Mesendoderm (in vitro differentiated cells): ENCODE results near the gene CD22.
A peak's percentile ranks its signal among the peaks of the same experiment; 100 is the strongest.

Source experiments
- DNase-seq: peaks from one replicate; pipeline ENCODE4 v3.0.0; 2013
- H2AK5ac ChIP-seq: 2 replicates; pipeline ENCODE4 v1.6.1; 2013; ENCODE audit warnings: low read length, inconsistent platforms
- H2BK120ac ChIP-seq: 2 replicates; pipeline ENCODE4 v1.6.1; 2013; ENCODE audit warnings: low read depth, mild to moderate bottlenecking, low read length, moderate library complexity, mixed read lengths
- H2BK15ac ChIP-seq: replicated peaks from 2 replicates; pipeline ENCODE4 v1.6.1; 2013; ENCODE audit warnings: low read depth, mild to moderate bottlenecking, moderate library complexity
- H2BK5ac ChIP-seq: 2 replicates; pipeline ENCODE4 v1.6.1; 2013; ENCODE audit warnings: low read length, inconsistent platforms
- H3K18ac ChIP-seq: 2 replicates; pipeline ENCODE4 v1.6.1; 2013; ENCODE audit warnings: mild to moderate bottlenecking, low read length, mixed read lengths
- H3K23ac ChIP-seq: one replicate; pipeline ENCODE4 v1.6.1; 2013; ENCODE audit warnings: low read length
- H3K27ac ChIP-seq: 2 replicates; pipeline ENCODE4 v1.5.1; 2013; ENCODE audit warnings: low read depth, mild to moderate bottlenecking, inconsistent platforms, low read length, moderate library complexity
- H3K27me3 ChIP-seq: 2 replicates; pipeline ENCODE4 v1.6.1; 2013; ENCODE audit warnings: low read length, control low read depth, mild to moderate bottlenecking, inconsistent platforms; ENCODE audit not compliant: insufficient read depth, poor library complexity
- H3K36me3 ChIP-seq: 2 replicates; pipeline ENCODE4 v1.6.1; 2013; ENCODE audit warnings: low read length, inconsistent platforms; ENCODE audit not compliant: control insufficient read depth, insufficient read depth
- H3K4ac ChIP-seq: one replicate; pipeline ENCODE4 v1.6.1; 2013; ENCODE audit warnings: low read depth, mild to moderate bottlenecking, low read length, moderate library complexity
- H3K4me1 ChIP-seq: 2 replicates; pipeline ENCODE4 v1.6.1; 2013; ENCODE audit warnings: low read depth, low read length, inconsistent platforms; ENCODE audit not compliant: control insufficient read depth
- H3K4me2 ChIP-seq: 2 replicates; pipeline ENCODE4 v1.6.1; 2013; ENCODE audit warnings: low read length
- H3K4me3 ChIP-seq: 2 replicates; pipeline ENCODE4 v1.5.1; 2013; ENCODE audit warnings: mild to moderate bottlenecking, low read length
- H3K56ac ChIP-seq: one replicate; pipeline ENCODE4 v1.6.1; 2013; ENCODE audit warnings: low read length
- H3K79me1 ChIP-seq: 2 replicates; pipeline ENCODE4 v1.6.1; 2013; ENCODE audit warnings: low read length, inconsistent platforms
- H3K79me2 ChIP-seq: 2 replicates; pipeline ENCODE4 v1.6.1; 2013; ENCODE audit warnings: mild to moderate bottlenecking, low read length; ENCODE audit not compliant: control insufficient read depth, insufficient read depth
- H3K9ac ChIP-seq: 2 replicates; pipeline ENCODE4 v1.6.1; 2013; ENCODE audit warnings: low read length, inconsistent platforms
- H4K5ac ChIP-seq: one replicate; pipeline ENCODE4 v1.6.1; 2013; ENCODE audit warnings: low read length
- H4K8ac ChIP-seq: one replicate; pipeline ENCODE4 v1.6.1; 2013; ENCODE audit warnings: low read depth, mild to moderate bottlenecking, control low read depth, low read length, moderate library complexity
- WGBS: extraction: QIAGEN DNeasy Blood & Tissue Kit; methylation state at CpG from one replicate; pipeline ENCODE4 v1.1.7; 2013; ENCODE audit warnings: low lambda C conversion rate, missing lambda C conversion rate; ENCODE audit not compliant: insufficient coverage; ENCODE audit errors: extremely low coverage; 5-methylcytosine and 5-hydroxymethylcytosine counted together

The CD22 gene

GRCh38 chr19:35351411-35352176, 22.6 kb downstream of the CD22 start:
- no peaks in the 10 kb centered on the region for H3K36me3 ChIP-seq
- H3K4me2 ChIP-seq = no peak overlapping the region
- H3K79me2 ChIP-seq = no peaks in the 10 kb centered on the region
- peak overlapping the region; percentile 25 for H3K56ac ChIP-seq
- no peak overlapping the region for H3K9ac ChIP-seq
- H2AK5ac ChIP-seq = no peak overlapping the region
- H3K27ac ChIP-seq = no peak overlapping the region
- no peak overlapping the region for H2BK120ac ChIP-seq
- H3K4ac ChIP-seq = no peak overlapping the region
- H2BK15ac ChIP-seq = no peak overlapping the region
- no peak overlapping the region for H3K23ac ChIP-seq
- no CpG with 5 or more reads among the region's 47 CpGs for WGBS
- no peaks in the 10 kb centered on the region for H3K27me3 ChIP-seq
- H3K79me1 ChIP-seq = no peaks in the 10 kb centered on the region
- no peak for DNase-seq
- H3K4me3 ChIP-seq = no peak overlapping the region
- no peak overlapping the region for H2BK5ac ChIP-seq
- H3K18ac ChIP-seq = no peak overlapping the region
- no peak overlapping the region for H4K5ac ChIP-seq
- H3K4me1 ChIP-seq = no peaks in the 10 kb centered on the region
- H4K8ac ChIP-seq = no peak overlapping the region

- H3K79me1 ChIP-seq = no peaks in the 10 kb centered on the region
- no peak overlapping the region for H4K8ac ChIP-seq
- H3K4me3 ChIP-seq = no peak overlapping the region
- peak overlapping the region; percentile 2 for H3K56ac ChIP-seq
- no peak overlapping the region for H2BK5ac ChIP-seq
- H3K36me3 ChIP-seq = no peaks in the 10 kb centered on the region
- no peak for DNase-seq
- H3K79me2 ChIP-seq = no peaks in the 10 kb centered on the region
- no peak overlapping the region for H3K27ac ChIP-seq
- no peak overlapping the region for H3K4ac ChIP-seq
- H3K4me2 ChIP-seq = no peak overlapping the region
- no peak overlapping the region for H3K9ac ChIP-seq
- WGBS = no CpG with 5 or more reads among the region's 18 CpGs
- H3K4me1 ChIP-seq = no peaks in the 10 kb centered on the region
- no peak overlapping the region for H3K18ac ChIP-seq
- H3K23ac ChIP-seq = no peak overlapping the region
- H4K5ac ChIP-seq = no peak overlapping the region
- no peak overlapping the region for H2BK15ac ChIP-seq
- H2BK120ac ChIP-seq = no peak overlapping the region
- no peak overlapping the region for H2AK5ac ChIP-seq
- no peaks in the 10 kb centered on the region for H3K27me3 ChIP-seq
These were observed 23.1 kb downstream of the CD22 start for GRCh38 chr19:35352177-35352447.

GRCh38 chr19:35352448-35353304, 23.7 kb downstream of the CD22 start:
- Histone ChIP-seq H3K79me1 (no peaks in the 10 kb centered on the region), H2BK15ac (no peak overlapping the region), H3K4me3 (no peak overlapping the region), H3K36me3 (no peaks in the 10 kb centered on the region), H2BK5ac (no peak overlapping the region), H4K5ac (no peak overlapping the region), H3K9ac (no peak overlapping the region), H3K79me2 (no peaks in the 10 kb centered on the region), H2BK120ac (no peak overlapping the region), H3K4ac (no peak overlapping the region), H3K18ac (no peak overlapping the region), H2AK5ac (no peak overlapping the region), H3K23ac (no peak overlapping the region), H3K27ac (no peak overlapping the region), H3K4me2 (no peak overlapping the region), H3K27me3 (no peaks in the 10 kb centered on the region), H3K4me1 (no peaks in the 10 kb centered on the region), H3K56ac (peak overlapping the region; percentile 75), H4K8ac (no peak overlapping the region)
- peak; percentile 86 for DNase-seq
- no CpG with 5 or more reads among the region's 32 CpGs for WGBS

GRCh38 chr19:35353635-35354034, 24.6 kb downstream of the CD22 start:
- no peak overlapping the region for H2AK5ac ChIP-seq
- no CpG with 5 or more reads among the region's 9 CpGs for WGBS
- H2BK5ac ChIP-seq = no peak overlapping the region
- H3K27me3 ChIP-seq = no peaks in the 10 kb centered on the region
- H3K4ac ChIP-seq = no peak overlapping the region
- H3K4me3 ChIP-seq = no peak overlapping the region
- no peak overlapping the region for H3K9ac ChIP-seq
- H3K18ac ChIP-seq = no peak overlapping the region
- no peak overlapping the region for H3K23ac ChIP-seq
- H3K36me3 ChIP-seq = no peaks in the 10 kb centered on the region
- H3K27ac ChIP-seq = no peak overlapping the region
- no peak overlapping the region for H2BK120ac ChIP-seq
- H3K4me2 ChIP-seq = no peak overlapping the region
- DNase-seq = no peak
- H3K56ac ChIP-seq = no peak overlapping the region
- no peaks in the 10 kb centered on the region for H3K79me1 ChIP-seq
- no peak overlapping the region for H4K5ac ChIP-seq
- no peaks in the 10 kb centered on the region for H3K4me1 ChIP-seq
- H4K8ac ChIP-seq = no peak overlapping the region
- H3K79me2 ChIP-seq = no peaks in the 10 kb centered on the region
- no peak overlapping the region for H2BK15ac ChIP-seq

- H2BK15ac ChIP-seq = no peak overlapping the region
- WGBS = no CpG with 5 or more reads among the region's 8 CpGs
- H2AK5ac ChIP-seq = no peak overlapping the region
- no peak overlapping the region for H2BK5ac ChIP-seq
- no peak overlapping the region for H3K9ac ChIP-seq
- no peak overlapping the region for H3K18ac ChIP-seq
- no peak overlapping the region for H3K4ac ChIP-seq
- H3K4me3 ChIP-seq = no peak overlapping the region
- no peak overlapping the region for H3K4me2 ChIP-seq
- no peak for DNase-seq
- H3K56ac ChIP-seq = no peak overlapping the region
- peak overlapping the region; percentile 66 for H3K23ac ChIP-seq
- H3K79me1 ChIP-seq = no peaks in the 10 kb centered on the region
- no peak overlapping the region for H3K27ac ChIP-seq
- H3K79me2 ChIP-seq = no peaks in the 10 kb centered on the region
- H3K27me3 ChIP-seq = no peaks in the 10 kb centered on the region
- no peak overlapping the region for H4K5ac ChIP-seq
- H3K4me1 ChIP-seq = no peaks in the 10 kb centered on the region
- H3K36me3 ChIP-seq = no peaks in the 10 kb centered on the region
- no peak overlapping the region for H2BK120ac ChIP-seq
- H4K8ac ChIP-seq = no peak overlapping the region
These were observed 25.9 kb downstream of the CD22 start for GRCh38 chr19:35354898-35355297.
